GM12878 (cell line): ENCODE measurements around the gene PCSK2. TPM values are rescaled to one million over a fixed set of nuclear protein-coding genes. Genes with fewer than 3 reads are reported as not detected.

Experiments
- ATAC-seq: fragments of 200-7000 bp; cut with Tn5 transposase; 3 replicates; pipeline ENCODE4 v1.9.1; 2020; ENCODE audit warnings: mild to moderate bottlenecking, moderate library complexity
- BruUV-seq: library from RNA; stranded (reverse); fragments of 400-500 nt; replicated peaks from 2 replicates; lab custom pipeline; 2021; lab: Mats Ljungman, UMichigan
- CTCF ChIA-PET: fragments of 300-600 bp; sonication (Branson Sonifier 250); formaldehyde crosslinking; extraction: SDS; loops from one replicate; lab custom pipeline; 2021; ENCODE audit warnings: inconsistent platforms; lab: Yijun Ruan, JAX
- POLR2A ChIA-PET: fragments of 350-600 bp; formaldehyde crosslinking; extraction: SDS; loops from one replicate; lab custom pipeline; 2021; ENCODE audit warnings: inconsistent platforms; lab: Charles Lee
- RAD21 ChIA-PET: fragments of 300-600 bp; sonication (Branson Sonifier 250); formaldehyde crosslinking; loops from one replicate; lab custom pipeline; 2023; ENCODE audit warnings: antibody characterized with exemption; ENCODE audit not compliant: unreplicated experiment; lab: Charles Lee
- SMC1A ChIA-PET: fragments of 300-600 bp; sonication (Branson Sonifier 250); formaldehyde crosslinking; loops from one replicate; lab custom pipeline; 2023; ENCODE audit not compliant: unreplicated experiment, uncharacterized antibody; lab: Charles Lee
- DNase-seq: peaks from one replicate; pipeline ENCODE4 v3.0.0-alpha.2; 2011; ENCODE audit warnings: low read depth, low spot score
- FAIRE-seq: peaks from 3 replicates; lab custom pipeline; 2011; peaks lifted over from hg19 to GRCh38; lab: Jason Lieb, UNC
- H2AFZ ChIP-seq: 2 replicates; pipeline ENCODE4 v1.6.0; 2011; ENCODE audit warnings: low read depth, low read length, control low read depth; ENCODE audit not compliant: control insufficient read depth
- H3K27ac ChIP-seq: 2 replicates; pipeline ENCODE4 v1.5.1; 2011; ENCODE audit warnings: control low read depth; ENCODE audit not compliant: control insufficient read depth, insufficient read depth
- H3K27me3 ChIP-seq, 2 experiments: replicated peaks in 1 of 2; 2 replicates each; pipeline versions ENCODE4 v1.6.0 to v1.6.1; 2011; ENCODE audit warnings: low read length in 1 of 2; ENCODE audit not compliant: control insufficient read depth in 2 of 2, insufficient read depth in 2 of 2
- H3K36me3 ChIP-seq, 2 experiments: 2 replicates each; pipeline ENCODE4 v1.5.1; 2011; ENCODE audit warnings: low read length in 1 of 2; ENCODE audit not compliant: control insufficient read depth in 2 of 2, insufficient read depth in 2 of 2
- H3K4me1 ChIP-seq: 2 replicates; pipeline ENCODE4 v1.6.1; 2011; ENCODE audit warnings: mild to moderate bottlenecking, low read length, moderate library complexity, mixed read lengths; ENCODE audit not compliant: control insufficient read depth, insufficient read depth
- H3K4me2 ChIP-seq: 2 replicates; pipeline ENCODE4 v1.6.0; 2011; ENCODE audit warnings: control low read depth; ENCODE audit not compliant: control insufficient read depth, insufficient read depth
- H3K4me3 ChIP-seq: fragments of 200-600 bp; sonication (generic); 2 replicates; pipeline ENCODE4 v1.5.1; 2016
- H3K79me2 ChIP-seq: 2 replicates; pipeline ENCODE4 v1.6.0; 2011; ENCODE audit warnings: low read length; ENCODE audit not compliant: control insufficient read depth, insufficient read depth
- H3K9ac ChIP-seq: 2 replicates; pipeline ENCODE4 v1.8.0; 2011; ENCODE audit warnings: low read length, control low read depth, mixed read lengths; ENCODE audit not compliant: control insufficient read depth, insufficient read depth
- H3K9me3 ChIP-seq: replicated peaks from 3 replicates; pipeline ENCODE4 v1.5.1; 2011; ENCODE audit warnings: mild to moderate bottlenecking, low read length; ENCODE audit not compliant: control insufficient read depth, insufficient read depth
- H4K20me1 ChIP-seq: 2 replicates; pipeline ENCODE4 v1.6.0; 2011; ENCODE audit not compliant: control insufficient read depth, insufficient read depth
- CHD4 ChIP-seq: fragments of 200-600 bp; sonication (generic); IDR thresholded peaks from 2 replicates; pipeline ENCODE4 v1.6.1; 2016; ENCODE audit warnings: mild to moderate bottlenecking
- E2F4 ChIP-seq: IDR thresholded peaks from 2 replicates; pipeline ENCODE4 v1.6.1; 2012; ENCODE audit warnings: low read depth, low read length, improper control_type of control experiment
- EP300 ChIP-seq, 2 experiments: fragments of 150-350 bp in 1 of 2; IDR thresholded peaks; 2 replicates each; pipeline ENCODE4 v1.6.1; 2011 to 2012; ENCODE audit warnings: low read depth in 2 of 2, low read length in 2 of 2, borderline replicate concordance in 1 of 2, improper control_type of control experiment in 1 of 2, inconsistent platforms in 1 of 2; ENCODE audit not compliant: control insufficient read depth in 1 of 2
- NBN ChIP-seq: fragments of 450-650 bp; IDR thresholded peaks from 2 replicates; pipeline ENCODE4 v1.6.1; 2016
- RELA ChIP-seq: fragments of 450-650 bp; IDR thresholded peaks from 2 replicates; pipeline ENCODE4 v1.8.0; 2014; ENCODE audit warnings: borderline replicate concordance; ENCODE audit not compliant: partially characterized antibody
- SREBF2 ChIP-seq: IDR thresholded peaks from 2 replicates; pipeline ENCODE4 v1.6.1; 2012; ENCODE audit warnings: mild to moderate bottlenecking, low read length
- ZBTB11 ChIP-seq: fragments of 450-650 bp; formaldehyde crosslinking; IDR thresholded peaks from 2 replicates; pipeline ENCODE4 v1.5.0; 2022; ENCODE audit warnings: mild to moderate bottlenecking, missing genetic modification characterization
- ZBTB33 ChIP-seq: fragments of 450-650 bp; IDR thresholded peaks from 2 replicates; pipeline ENCODE4 v1.6.1; 2017; ENCODE audit warnings: mild to moderate bottlenecking
- WGBS: methylation state at CpG from one replicate; pipeline ENCODE4 v1.1.6; 2016; ENCODE audit warnings: low lambda C conversion rate; ENCODE audit not compliant: insufficient replicate concordance, insufficient coverage; ENCODE audit errors: missing lambda C conversion rate; 5-methylcytosine and 5-hydroxymethylcytosine counted together
- in situ Hi-C: fragments of 300-500 bp; cut with MboI; formaldehyde crosslinking; loops from 9 replicates; pipeline ENCODE4 v1.14.3; 2018; ENCODE audit warnings: mixed read lengths
- intact Hi-C: fragments of 100-400 bp; cut with micrococcal nuclease; formaldehyde crosslinking; loops from one replicate; pipeline ENCODE4 v1.14.2; 2022; ENCODE audit not compliant: unreplicated experiment
- polyA plus RNA-seq, 11 experiments: library from polyadenylated mRNA; depleted of rRNA in 4 of 11; unstranded in 6 of 11; stranded (reverse) in 5 of 11; fragments of >200 nt; fragmentation: Nextera tagmentation in 4 of 11; fragmentation: Illumina TruSeq in 1 of 11; extraction: Ambion mirVana in 4 of 11; extraction: Trizol in 1 of 11; gene quantifications; 1 replicate in 1 of 11; 2 replicates in 10 of 11; pipeline versions ENCODE4 v1.2.1 to v1.2.3, GENCODE V29; 2011 to 2016; ENCODE audit warnings: inconsistent platforms in 2 of 11, missing spikeins in 2 of 11, low read depth in 1 of 11
- total RNA-seq, 4 experiments: library from RNA; depleted of rRNA in 3 of 4; stranded (reverse); fragments of >200 nt in 3 of 4; fragmentation: Illumina TruSeq in 1 of 4; extraction: Trizol in 1 of 4; gene quantifications; 2 replicates each; pipeline versions ENCODE4 v1.2.1 to v1.2.3, GENCODE V29; 2013 to 2021

The PCSK2 gene
- total and polyA plus RNA-seq, 10 of the 15 experiments (the other 5 are each of a cell fraction or from before 2014, with no cell fraction given), result not detected

- WGBS, result 17% methylated on average over 2 of the region's 2 CpGs
- Histone ChIP-seq H3K4me1 (no peaks in the 10 kb centered on the region), H4K20me1 (no peaks in the 10 kb centered on the region), H3K4me2 (no peak overlapping the region), H3K9me3 (no peaks in the 10 kb centered on the region), H3K4me3 (no peak overlapping the region), H3K9ac (no peak overlapping the region), H3K79me2 (no peaks in the 10 kb centered on the region), H3K36me3 (no peaks in the 10 kb centered on the region), H2AFZ (no peak overlapping the region), H3K27me3 (peaks cover 0 to 1% of the 10 kb centered on the region in 2 experiments; a peak in 2 of 4 replicates), H3K27ac (no peak overlapping the region)
- no peak for TF ChIP-seq SREBF2
- TF ChIP-seq NBN, result no peak
- TF ChIP-seq CHD4, result no peak
- no peak for TF ChIP-seq RELA
- no peak for TF ChIP-seq ZBTB11
- TF ChIP-seq EP300 (IDR thresholded peaks at IDR 0.05; ENCODE audit: borderline replicate concordance in 1 of 2, control insufficient read depth in 1 of 2, low read depth in 2 of 2, low read length in 2 of 2), result no peak
- TF ChIP-seq E2F4, result no peak
- TF ChIP-seq ZBTB33, result no peak
- BruUV-seq, result no TSS peak
- intact Hi-C loops (no loop called here), in situ Hi-C loops (no loop called here)
- no peak for DNase-seq
- SMC1A ChIA-PET, result no interaction called here
- CTCF ChIA-PET, result no interaction called here
- POLR2A ChIA-PET, result no interaction called here
- RAD21 ChIA-PET, result no interaction called here
- ATAC-seq, result no peak
- no peak for FAIRE-seq
These were observed 266.3 kb downstream of the PCSK2 start for GRCh38 chr20:17493173-17493572.
